Measurements from ENCODE around the gene TRHDE. TPM values are rescaled to one million over a fixed set of nuclear protein-coding genes. Genes with fewer than 3 reads are reported as not detected.

The TRHDE gene
- total and polyA plus RNA-seq, 9 of the 15 experiments (the other 6 are each of a cell fraction or from before 2014, with no cell fraction given), result 0.03 to 0.29 (median 0.09) TPM

DNA sequence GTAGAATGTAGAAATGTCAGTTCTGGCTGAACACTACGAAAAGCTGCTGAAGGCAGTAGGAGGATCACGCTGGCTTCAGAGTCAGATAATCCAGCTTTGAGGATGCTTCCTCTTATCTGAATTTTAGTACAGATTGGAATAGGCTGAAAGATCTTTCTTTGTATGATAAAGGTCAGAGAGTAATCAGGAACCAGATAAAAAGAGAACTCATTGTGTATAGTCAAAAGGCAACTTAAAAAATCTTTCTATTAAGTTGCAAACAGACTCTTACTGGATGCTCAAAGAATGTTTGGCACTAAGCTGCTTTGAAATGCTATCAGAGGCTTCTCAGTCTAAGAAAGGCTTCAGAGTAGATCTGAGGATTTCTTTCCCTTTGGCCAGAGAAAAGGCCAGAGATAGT is 21.8 kb upstream of the TRHDE start (continued):
- TF ChIP-seq, protein P1, sequence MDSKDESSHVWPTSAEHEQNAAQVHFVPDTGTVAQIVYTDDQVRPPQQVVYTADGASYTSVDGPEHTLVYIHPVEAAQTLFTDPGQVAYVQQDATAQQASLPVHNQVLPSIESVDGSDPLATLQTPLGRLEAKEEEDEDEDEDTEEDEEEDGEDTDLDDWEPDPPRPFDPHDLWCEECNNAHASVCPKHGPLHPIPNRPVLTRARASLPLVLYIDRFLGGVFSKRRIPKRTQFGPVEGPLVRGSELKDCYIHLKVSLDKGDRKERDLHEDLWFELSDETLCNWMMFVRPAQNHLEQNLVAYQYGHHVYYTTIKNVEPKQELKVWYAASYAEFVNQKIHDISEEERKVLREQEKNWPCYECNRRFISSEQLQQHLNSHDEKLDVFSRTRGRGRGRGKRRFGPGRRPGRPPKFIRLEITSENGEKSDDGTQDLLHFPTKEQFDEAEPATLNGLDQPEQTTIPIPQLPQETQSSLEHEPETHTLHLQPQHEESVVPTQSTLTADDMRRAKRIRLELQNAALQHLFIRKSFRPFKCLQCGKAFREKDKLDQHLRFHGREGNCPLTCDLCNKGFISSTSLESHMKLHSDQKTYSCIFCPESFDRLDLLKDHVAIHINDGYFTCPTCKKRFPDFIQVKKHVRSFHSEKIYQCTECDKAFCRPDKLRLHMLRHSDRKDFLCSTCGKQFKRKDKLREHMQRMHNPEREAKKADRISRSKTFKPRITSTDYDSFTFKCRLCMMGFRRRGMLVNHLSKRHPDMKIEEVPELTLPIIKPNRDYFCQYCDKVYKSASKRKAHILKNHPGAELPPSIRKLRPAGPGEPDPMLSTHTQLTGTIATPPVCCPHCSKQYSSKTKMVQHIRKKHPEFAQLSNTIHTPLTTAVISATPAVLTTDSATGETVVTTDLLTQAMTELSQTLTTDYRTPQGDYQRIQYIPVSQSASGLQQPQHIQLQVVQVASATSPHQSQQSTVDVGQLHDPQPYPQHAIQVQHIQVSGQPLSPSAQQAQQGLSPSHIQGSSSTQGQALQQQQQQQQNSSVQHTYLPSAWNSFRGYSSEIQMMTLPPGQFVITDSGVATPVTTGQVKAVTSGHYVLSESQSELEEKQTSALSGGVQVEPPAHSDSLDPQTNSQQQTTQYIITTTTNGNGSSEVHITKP (IDR thresholded peaks at IDR 0.05; ENCODE audit: partially characterized antibody), result no peak

DNA sequence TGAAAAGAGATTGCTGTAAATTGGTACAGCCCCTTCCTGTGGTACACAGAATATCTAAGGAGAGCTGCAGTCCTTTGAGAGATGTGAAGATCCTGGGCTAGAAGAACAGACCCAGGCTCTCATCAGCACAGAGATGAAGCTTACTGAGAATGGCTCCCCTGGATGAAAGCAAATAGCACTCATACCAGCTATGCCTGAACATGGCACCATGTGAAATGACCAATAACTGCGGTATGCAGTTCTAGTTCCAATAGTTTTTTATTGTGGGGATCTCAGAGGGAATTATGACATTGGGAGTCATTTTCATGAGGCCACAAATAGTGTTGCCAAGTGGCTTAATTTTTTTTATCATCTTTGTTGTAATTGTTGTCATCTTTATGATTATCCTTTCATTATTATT is 15.4 kb upstream of the TRHDE start:
- Histone ChIP-seq H3K9ac (ENCODE audit: insufficient read depth in 1 of 2, low read depth in 2 of 2, low read length in 2 of 2) (no peak overlapping the region), H3K9me1 (ENCODE audit: control insufficient read depth, insufficient read depth, low read length) (no peaks in the 10 kb centered on the region), H3K79me2 (ENCODE audit: control insufficient read depth, insufficient read depth, low read length) (no peaks in the 10 kb centered on the region), H3K27me3 (ENCODE audit: control insufficient read depth in 2 of 2, insufficient read depth in 2 of 2, low read length in 2 of 2) (no peaks in the 10 kb centered on the region), H3K4me2 (ENCODE audit: insufficient read depth, low read length) (no peak overlapping the region), H3K4me1 (replicated peaks in 1 of 2; ENCODE audit: control insufficient read depth in 2 of 2, insufficient read depth in 2 of 2, low read length in 2 of 2) (no peaks in the 10 kb centered on the region), H2AFZ (ENCODE audit: low read depth, low read length) (no peak overlapping the region), H4K20me1 (replicated peaks; ENCODE audit: control insufficient read depth, insufficient read depth, low read length) (no peaks in the 10 kb centered on the region), H3K27ac (ENCODE audit: extremely low read depth, low read depth, low read length) (no peak overlapping the region), H3K36me3 (ENCODE audit: control insufficient read depth, insufficient read depth, low read length) (no peaks in the 10 kb centered on the region), H3K9me3 (replicated peaks; ENCODE audit: control insufficient read depth, insufficient read depth, low read depth, low read length) (no peaks in the 10 kb centered on the region), H3K4me3 (no peak overlapping the region)
- POLR2A ChIA-PET, result no interaction called here
- intact Hi-C loops (cut with micrococcal nuclease) (no loop called here), in situ Hi-C loops (cut with MboI) (no loop called here)
- 0% methylated on average over 1 of the region's 1 CpG for WGBS (ENCODE audit: insufficient coverage, low coverage, missing lambda C conversion rate)
- FAIRE-seq (no peak), ATAC-seq (no peak), DNase-seq (ENCODE audit: extremely low read depth in 1 of 4, low spot score in 3 of 4) (no peak)
- no TSS peak for BruUV-seq (replicated peaks)
- CTCF ChIA-PET (ENCODE audit: low intra/inter-chr PET ratio), result no interaction called here
- TF ChIP-seq CAMTA2 (CRISPR knock-in tag; conservative IDR thresholded peaks at IDR 0.05) (no peak), SMARCB1 (IDR thresholded peaks at IDR 0.05; ENCODE audit: insufficient read length, low read depth) (no peak), ZNF217 (CRISPR knock-in tag; IDR thresholded peaks at IDR 0.05) (no peak), CHD4 (IDR thresholded peaks at IDR 0.05; ENCODE audit: insufficient read depth, insufficient replicate concordance, low read depth, low read length, poor library complexity, severe bottlenecking) (no peak), CBFA2T3 (IDR thresholded peaks at IDR 0.05) (no peak), ZNF445 (CRISPR knock-in tag; IDR thresholded peaks at IDR 0.05; ENCODE audit: low read depth) (no peak)
- TF ChIP-seq, protein P2, sequence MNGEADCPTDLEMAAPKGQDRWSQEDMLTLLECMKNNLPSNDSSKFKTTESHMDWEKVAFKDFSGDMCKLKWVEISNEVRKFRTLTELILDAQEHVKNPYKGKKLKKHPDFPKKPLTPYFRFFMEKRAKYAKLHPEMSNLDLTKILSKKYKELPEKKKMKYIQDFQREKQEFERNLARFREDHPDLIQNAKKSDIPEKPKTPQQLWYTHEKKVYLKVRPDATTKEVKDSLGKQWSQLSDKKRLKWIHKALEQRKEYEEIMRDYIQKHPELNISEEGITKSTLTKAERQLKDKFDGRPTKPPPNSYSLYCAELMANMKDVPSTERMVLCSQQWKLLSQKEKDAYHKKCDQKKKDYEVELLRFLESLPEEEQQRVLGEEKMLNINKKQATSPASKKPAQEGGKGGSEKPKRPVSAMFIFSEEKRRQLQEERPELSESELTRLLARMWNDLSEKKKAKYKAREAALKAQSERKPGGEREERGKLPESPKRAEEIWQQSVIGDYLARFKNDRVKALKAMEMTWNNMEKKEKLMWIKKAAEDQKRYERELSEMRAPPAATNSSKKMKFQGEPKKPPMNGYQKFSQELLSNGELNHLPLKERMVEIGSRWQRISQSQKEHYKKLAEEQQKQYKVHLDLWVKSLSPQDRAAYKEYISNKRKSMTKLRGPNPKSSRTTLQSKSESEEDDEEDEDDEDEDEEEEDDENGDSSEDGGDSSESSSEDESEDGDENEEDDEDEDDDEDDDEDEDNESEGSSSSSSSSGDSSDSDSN (IDR thresholded peaks at IDR 0.05; ENCODE audit: borderline replicate concordance in 1 of 2, low read depth in 2 of 2, low read length in 2 of 2), result no peak
